Endodermal cell (in vitro differentiated cells): ENCODE measurements around the gene PDHB. TPM values are rescaled to one million over a fixed set of nuclear protein-coding genes. Genes with fewer than 3 reads are reported as not detected.

ENCODE experiments used
- DNase-seq: peaks from one replicate; pipeline ENCODE4 v3.0.0-alpha.2; 2017
- H3K27ac ChIP-seq: 2 replicates; pipeline ENCODE4 v1.5.1; 2013; ENCODE audit warnings: mild to moderate bottlenecking, low read depth, low read length, moderate library complexity
- H3K27me3 ChIP-seq: 2 replicates; pipeline ENCODE4 v1.6.1; 2013; ENCODE audit warnings: mild to moderate bottlenecking, low read length, moderate library complexity; ENCODE audit not compliant: insufficient read depth, control insufficient read depth, poor library complexity, severe bottlenecking
- H3K36me3 ChIP-seq: 2 replicates; pipeline ENCODE4 v1.7.0; 2013; ENCODE audit warnings: mild to moderate bottlenecking, low read length, moderate library complexity; ENCODE audit not compliant: control insufficient read depth, insufficient read depth
- H3K4me1 ChIP-seq: one replicate; pipeline ENCODE4 v1.7.0; 2013; ENCODE audit warnings: low read length; ENCODE audit not compliant: control insufficient read depth, insufficient read depth
- H3K4me3 ChIP-seq: 2 replicates; pipeline ENCODE4 v1.5.1; 2013; ENCODE audit warnings: mild to moderate bottlenecking, low read length, moderate library complexity
- H3K9ac ChIP-seq: 2 replicates; pipeline ENCODE4 v1.6.1; 2013; ENCODE audit warnings: mild to moderate bottlenecking, low read length, moderate library complexity; ENCODE audit not compliant: poor library complexity, severe bottlenecking; ENCODE audit errors: extremely low read depth
- H3K9me3 ChIP-seq: 2 replicates; pipeline ENCODE4 v1.6.1; 2013; ENCODE audit warnings: mild to moderate bottlenecking, low read length, moderate library complexity; ENCODE audit not compliant: control insufficient read depth
- H3K27ac Mint-ChIP-seq: 2 replicates; pipeline ENCODE4 v1.8.0; 2020; ENCODE audit warnings: mixed read lengths
- H3K27me3 Mint-ChIP-seq: 2 replicates; pipeline ENCODE4 v1.8.0; 2021; ENCODE audit warnings: mild to moderate bottlenecking, mixed read lengths; ENCODE audit not compliant: insufficient read depth
- H3K36me3 Mint-ChIP-seq: 2 replicates; pipeline ENCODE4 v1.8.0; 2020; ENCODE audit warnings: low read depth, mixed read lengths
- H3K4me1 Mint-ChIP-seq: 2 replicates; pipeline ENCODE4 v1.8.0; 2020; ENCODE audit warnings: mixed read lengths
- H3K4me3 Mint-ChIP-seq: 2 replicates; pipeline ENCODE4 v1.8.0; 2020; ENCODE audit warnings: mild to moderate bottlenecking, moderate library complexity, mixed read lengths
- H3K9me3 Mint-ChIP-seq: 2 replicates; pipeline ENCODE4 v1.8.0; 2020; ENCODE audit warnings: mild to moderate bottlenecking, mixed read lengths
- CTCF ChIP-seq: fragments of 200-600 bp; sonication (generic); conservative IDR thresholded peaks from 2 replicates; pipeline ENCODE4 v1.5.0; 2021; ENCODE audit warnings: antibody characterized with exemption, mild to moderate bottlenecking
- WGBS, 2 experiments: methylation state at CpG; one replicate each; pipeline versions ENCODE4 v1.1.5 to v1.1.7; 2013; ENCODE audit warnings: missing lambda C conversion rate in 2 of 2, mixed read lengths in 1 of 2; ENCODE audit not compliant: insufficient coverage in 1 of 2, insufficient read length in 1 of 2; 5-methylcytosine and 5-hydroxymethylcytosine counted together
- total RNA-seq, 2 donors: library from RNA; stranded (reverse); fragmentation: NEBNext Ultra II Directional in 1 of 2; extraction: Animal tissue kit (Norgen Biotek cat#: 25700) in 1 of 2; gene quantifications; 2 replicates in 1 of 2; 3 replicates in 1 of 2; pipeline ENCODE4 v1.2.1, GENCODE V29; 2021

PDHB gene
- total RNA-seq, 2 donors from 2014 or later, result 127 to 159 TPM

GRCh38 chr3:58424613-58425012 lies 9.0 kb downstream of the PDHB start:
- peak; percentile 60 for DNase-seq
- H3K4me1 ChIP-seq, result no peaks in the 10 kb centered on the region
- Mint-ChIP-seq H3K4me1 (peaks cover 21% of the 10 kb centered on the region), H3K27me3 (no peaks in the 10 kb centered on the region), H3K27ac (peak overlapping the region; percentile 55), H3K36me3 (peaks cover 63% of the 10 kb centered on the region), H3K9me3 (no peaks in the 10 kb centered on the region), H3K4me3 (no peak overlapping the region)
- no peak overlapping the region for H3K27ac ChIP-seq
- H3K9ac ChIP-seq, result no peak overlapping the region
- WGBS, 2 experiments, result 95 to 98% methylated on average over 6 to 8 of the region's 8 CpGs
- H3K9me3 ChIP-seq, result no peaks in the 10 kb centered on the region
- no peak for TF ChIP-seq CTCF
- H3K27me3 ChIP-seq, result no peaks in the 10 kb centered on the region
- H3K36me3 ChIP-seq, result peaks cover 65% of the 10 kb centered on the region
- H3K4me3 ChIP-seq, result no peak overlapping the region

DNA sequence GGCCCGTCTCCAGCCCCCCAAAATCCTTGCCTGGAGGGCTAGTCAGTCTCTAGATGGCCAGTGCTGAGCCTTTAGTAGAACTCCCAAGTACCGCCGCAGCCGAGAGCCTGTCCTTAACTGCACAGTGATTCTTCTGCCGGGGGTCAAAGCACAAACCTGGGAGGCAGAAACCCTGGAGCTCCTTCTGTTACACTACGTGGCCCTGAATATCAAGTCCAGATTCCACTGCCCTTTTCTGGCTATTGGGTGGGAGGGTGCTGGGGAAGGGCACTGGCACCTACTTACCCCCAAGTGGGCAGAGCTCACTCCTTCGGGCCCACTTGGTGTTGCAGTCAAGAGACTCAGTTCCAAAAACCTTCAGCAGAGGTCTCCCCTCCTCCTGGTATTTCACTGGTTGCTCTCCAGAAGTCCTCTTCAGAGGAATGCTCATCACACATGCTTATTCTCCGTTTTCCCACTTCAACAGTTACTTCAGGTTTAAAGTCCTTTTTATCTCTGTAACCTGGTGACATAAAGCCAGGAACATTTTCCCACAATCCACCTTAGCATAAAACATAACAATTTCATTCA lies 10.8 kb downstream of the PDHB start:
- no peak for DNase-seq
- H3K4me3 Mint-ChIP-seq, result no peak overlapping the region
- Histone ChIP-seq H3K4me3 (no peak overlapping the region), H3K27me3 (no peaks in the 10 kb centered on the region), H3K36me3 (peaks cover 48% of the 10 kb centered on the region), H3K9ac (no peak overlapping the region), H3K27ac (no peak overlapping the region), H3K9me3 (no peaks in the 10 kb centered on the region), H3K4me1 (peaks cover 1% of the 10 kb centered on the region)
- no peak overlapping the region for H3K27ac Mint-ChIP-seq
- H3K27me3 Mint-ChIP-seq, result peaks cover 6% of the 10 kb centered on the region
- peaks cover 49% of the 10 kb centered on the region for H3K36me3 Mint-ChIP-seq
- no peaks in the 10 kb centered on the region for H3K9me3 Mint-ChIP-seq
- WGBS, 2 experiments, result 69 to 86% methylated on average over 2 to 8 of the region's 8 CpGs
- H3K4me1 Mint-ChIP-seq, result peaks cover 28% of the 10 kb centered on the region
- peak; percentile 70 for TF ChIP-seq CTCF

DNA sequence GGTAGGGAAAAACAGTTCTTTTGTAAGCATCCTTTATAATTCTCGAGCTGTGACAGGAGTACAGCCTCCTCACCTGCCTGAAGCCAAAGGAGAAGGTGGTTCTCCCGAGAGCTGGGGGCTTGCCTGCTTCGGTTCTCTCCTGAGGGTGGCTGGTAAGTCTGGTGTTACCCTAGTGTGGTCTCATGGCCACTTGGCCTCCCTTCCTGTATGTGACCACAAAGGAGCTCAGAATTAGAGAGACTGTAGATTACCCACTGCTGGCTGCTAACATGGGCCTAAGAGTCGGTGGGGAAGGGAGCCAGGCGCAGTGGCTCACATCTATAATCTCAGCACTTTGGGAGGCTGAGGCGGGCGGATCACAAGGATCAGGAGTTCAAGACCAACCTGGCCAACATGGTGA lies 12.6 kb downstream of the PDHB start:
- peaks cover 29% of the 10 kb centered on the region for H3K36me3 ChIP-seq
- TF ChIP-seq CTCF, result no peak
- peaks cover 35% of the 10 kb centered on the region for H3K36me3 Mint-ChIP-seq

More for the DNA sequence above, 12.6 kb downstream of the PDHB start:
- 82 to 96% methylated on average over 7 of the region's 7 CpGs for WGBS, 2 experiments
- peaks cover 7% of the 10 kb centered on the region for H3K4me1 ChIP-seq
- no peak overlapping the region for H3K4me3 ChIP-seq
- Mint-ChIP-seq H3K27me3 (peaks cover 6% of the 10 kb centered on the region), H3K4me1 (peaks cover 37% of the 10 kb centered on the region), H3K27ac (no peak overlapping the region), H3K4me3 (no peak overlapping the region), H3K9me3 (no peaks in the 10 kb centered on the region)
- no peak for DNase-seq
- H3K27ac ChIP-seq, result no peak overlapping the region
- H3K9me3 ChIP-seq, result no peaks in the 10 kb centered on the region
- no peak overlapping the region for H3K9ac ChIP-seq
- no peaks in the 10 kb centered on the region for H3K27me3 ChIP-seq
